Uterus (tissue), 2 donors: Measurements from ENCODE around the gene IL1RAPL2.

Source experiments
- CTCF ChIP-seq, 4 experiments: fragments of 200-600 bp in 2 of 4; fragments of 450-650 bp in 2 of 4; sonication (generic) in 2 of 4; IDR thresholded peaks; one replicate each; pipeline ENCODE4 v1.5.1; 2016 to 2019; ENCODE audit warnings: antibody characterized with exemption in 4 of 4, mild to moderate bottlenecking in 2 of 4, moderate library complexity in 1 of 4
- POLR2A ChIP-seq, 2 donors: fragments of 450-650 bp; IDR thresholded peaks; one replicate each; pipeline ENCODE4 v1.6.1; 2016; ENCODE audit warnings: antibody characterized with exemption in 2 of 2, mild to moderate bottlenecking in 1 of 2, moderate library complexity in 1 of 2

DNA sequence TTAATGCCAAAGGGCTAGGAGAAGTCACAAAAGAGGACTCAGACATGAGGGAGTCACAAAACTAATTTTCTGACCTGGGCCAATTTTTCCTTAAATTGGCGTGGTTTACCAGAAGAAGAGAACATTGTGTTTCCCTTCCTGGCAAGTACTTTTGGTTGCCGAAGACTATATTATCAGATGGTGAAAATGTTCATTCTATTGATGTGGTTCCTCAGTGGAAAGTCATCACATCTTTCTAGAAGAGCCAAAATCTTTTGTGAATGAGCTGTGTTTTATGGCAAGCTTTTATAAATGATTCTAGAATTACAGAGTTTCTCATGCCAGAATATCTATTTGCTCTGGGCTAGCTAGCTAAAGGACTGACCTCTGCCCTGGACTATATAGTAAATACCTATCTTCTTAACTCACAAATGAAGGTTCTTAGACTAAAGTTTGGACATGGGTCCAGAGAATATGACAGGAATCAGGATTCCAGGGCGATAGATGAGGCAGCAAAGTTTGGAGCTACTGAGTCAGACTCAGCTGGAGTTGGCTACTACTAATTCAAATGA lies 288.9 kb downstream of the IL1RAPL2 start:
- TF ChIP-seq POLR2A (IDR thresholded peaks at IDR 0.05): no peak
- no peak for TF ChIP-seq CTCF (IDR thresholded peaks at IDR 0.05)
